ENCODE measurements around the gene RNF212B.

- TF ChIP-seq CTCF (conservative IDR thresholded peaks at IDR 0.05 in 1 of 2, IDR thresholded peaks at IDR 0.05 in 1 of 2; ENCODE audit: extremely low read depth in 1 of 2, insufficient read depth in 1 of 2, low read depth in 1 of 2, low read length in 2 of 2) = no peak
- TF ChIP-seq EZH2 (IDR thresholded peaks at IDR 0.05; ENCODE audit: borderline replicate concordance, low read length) = no peak
Observed at GRCh38 chr14:23307687-23308644, 70.2 kb downstream of the RNF212B start.

Measured in mammary epithelial cell (primary cell).